CD14-positive monocyte (primary cell): ENCODE measurements around the gene CHST11. TPM values are rescaled to one million over a fixed set of nuclear protein-coding genes. Genes with fewer than 3 reads are reported as not detected.
A peak's percentile ranks its signal among the peaks of the same experiment; 100 is the strongest.

Experiments used
- DNase-seq, 3 donors: peaks; one replicate each; pipeline ENCODE4 v3.0.0-alpha.2; 2011 to 2022
- H2AFZ ChIP-seq: 2 replicates; pipeline ENCODE4 v1.6.0; 2012; ENCODE audit warnings: mild to moderate bottlenecking, low read depth, low read length, inconsistent platforms; ENCODE audit not compliant: insufficient read depth, poor library complexity, severe bottlenecking
- H3K27ac ChIP-seq, 2 donors: 1 replicate in 1 of 2; 2 replicates in 1 of 2; pipeline ENCODE4 v1.5.1; 2012 to 2013; ENCODE audit warnings: low read length in 2 of 2, control low read depth in 1 of 2, inconsistent platforms in 1 of 2, low read depth in 1 of 2, mild to moderate bottlenecking in 1 of 2
- H3K27me3 ChIP-seq, 2 donors: one replicate each; pipeline versions ENCODE4 v1.6.0 to v1.6.1; 2011 to 2013; ENCODE audit warnings: low read length in 2 of 2; ENCODE audit not compliant: control insufficient read depth in 2 of 2, insufficient read depth in 2 of 2
- H3K36me3 ChIP-seq, 2 donors: replicated peaks in 1 of 2; 1 replicate in 1 of 2; 2 replicates in 1 of 2; pipeline versions ENCODE4 v1.5.1 to v1.6.1; 2012 to 2013; ENCODE audit warnings: low read length in 2 of 2, control low read depth in 1 of 2, inconsistent platforms in 1 of 2, mild to moderate bottlenecking in 1 of 2; ENCODE audit not compliant: insufficient read depth in 2 of 2, control insufficient read depth in 1 of 2
- H3K4me1 ChIP-seq, 2 donors: 1 replicate in 1 of 2; 2 replicates in 1 of 2; pipeline versions ENCODE4 v1.5.1 to v1.6.1; 2012 to 2013; ENCODE audit warnings: low read length in 2 of 2, control low read depth in 1 of 2, inconsistent platforms in 1 of 2, mild to moderate bottlenecking in 1 of 2, moderate library complexity in 1 of 2; ENCODE audit not compliant: insufficient read depth in 2 of 2, control insufficient read depth in 1 of 2
- H3K4me2 ChIP-seq: replicated peaks from 2 replicates; pipeline ENCODE3; 2012; ENCODE audit warnings: low read length, moderate library complexity, mild to moderate bottlenecking; ENCODE audit not compliant: poor library complexity, severe bottlenecking; ENCODE audit errors: extremely low read depth
- H3K4me3 ChIP-seq, 3 experiments: fragments of 200-600 bp in 1 of 3; sonication (generic) in 1 of 3; replicated peaks in 1 of 3; 1 replicate in 2 of 3; 2 replicates in 1 of 3; pipeline ENCODE4 v1.5.1; 2011 to 2013; ENCODE audit warnings: low read length in 3 of 3, mild to moderate bottlenecking in 3 of 3, control low read depth in 2 of 3, low read depth in 2 of 3, inconsistent platforms in 1 of 3, moderate library complexity in 1 of 3
- H3K79me2 ChIP-seq: 2 replicates; pipeline ENCODE4 v1.6.0; 2012; ENCODE audit warnings: mild to moderate bottlenecking, control low read depth, inconsistent platforms, low read length, moderate library complexity; ENCODE audit not compliant: insufficient read depth
- H3K9ac ChIP-seq: 2 replicates; pipeline ENCODE4 v1.6.0; 2017; ENCODE audit warnings: low read length, mild to moderate bottlenecking; ENCODE audit not compliant: insufficient read depth, poor library complexity, severe bottlenecking
- H3K9me3 ChIP-seq, 2 donors: replicated peaks in 1 of 2; 1 replicate in 1 of 2; 2 replicates in 1 of 2; pipeline versions ENCODE4 v1.5.1 to v1.6.1; 2012 to 2013; ENCODE audit warnings: low read length in 2 of 2, control low read depth in 1 of 2; ENCODE audit not compliant: control insufficient read depth in 1 of 2, insufficient read depth in 1 of 2
- H4K20me1 ChIP-seq: 2 replicates; pipeline ENCODE4 v1.6.0; 2012; ENCODE audit warnings: mild to moderate bottlenecking, low read length, control low read depth, moderate library complexity; ENCODE audit not compliant: insufficient read depth
- H3K27ac Mint-ChIP-seq, 7 donors: one replicate each; pipeline ENCODE4 v1.8.0; 2020; ENCODE audit warnings: mild to moderate bottlenecking in 7 of 7, mixed read lengths in 7 of 7, moderate library complexity in 6 of 7, inconsistent platforms in 2 of 7
- H3K27me3 Mint-ChIP-seq, 3 donors: one replicate each; pipeline ENCODE4 v1.8.0; 2021 to 2022; ENCODE audit warnings: low read depth in 3 of 3, mild to moderate bottlenecking in 3 of 3, mixed read lengths in 3 of 3, moderate library complexity in 3 of 3, inconsistent platforms in 1 of 3
- H3K36me3 Mint-ChIP-seq, 2 donors: one replicate each; pipeline ENCODE4 v1.8.0; 2020; ENCODE audit warnings: mixed read lengths in 2 of 2, inconsistent platforms in 1 of 2, mild to moderate bottlenecking in 1 of 2
- H3K4me1 Mint-ChIP-seq: one replicate; pipeline ENCODE4 v1.8.0; 2020; ENCODE audit warnings: mild to moderate bottlenecking, mixed read lengths
- H3K4me3 Mint-ChIP-seq, 2 donors: one replicate each; pipeline ENCODE4 v1.8.0; 2020; ENCODE audit warnings: mild to moderate bottlenecking in 2 of 2, mixed read lengths in 2 of 2, moderate library complexity in 1 of 2
- H3K9me3 Mint-ChIP-seq, 7 donors: one replicate each; pipeline ENCODE4 v1.8.0; 2020 to 2022; ENCODE audit warnings: mixed read lengths in 7 of 7, mild to moderate bottlenecking in 6 of 7, moderate library complexity in 6 of 7, inconsistent platforms in 2 of 7
- WGBS: methylation state at CpG from one replicate; pipeline ENCODE4 v1.1.5; 2013; ENCODE audit warnings: missing lambda C conversion rate; ENCODE audit not compliant: insufficient coverage; 5-methylcytosine and 5-hydroxymethylcytosine counted together
- intact Hi-C, 2 donors: fragments of 100-400 bp; cut with micrococcal nuclease; formaldehyde crosslinking; loops; one replicate each; pipeline versions ENCODE4 v1.15.0 to v1.15.1; 2023
- polyA plus RNA-seq, 3 donors: library from polyadenylated mRNA; depleted of rRNA in 1 of 3; unstranded in 2 of 3; stranded (reverse) in 1 of 3; fragments of 300-500 nt in 2 of 3; fragments of >200 nt in 1 of 3; fragmentation: Illumina TruSeq in 2 of 3; gene quantifications; 1 replicate in 2 of 3; 2 replicates in 1 of 3; pipeline ENCODE4 v1.2.3, GENCODE V29; 2012 to 2021
- TF ChIP-seq, protein P1 (sequence below): fragments of 200-600 bp; IDR thresholded peaks from one replicate; pipeline ENCODE4 v1.8.0; 2022; ENCODE audit warnings: antibody characterized with exemption, mild to moderate bottlenecking

The CHST11 gene
- polyA plus RNA-seq, 3 donors: 44.4 to 66.6 (median 48.4) TPM

DNA sequence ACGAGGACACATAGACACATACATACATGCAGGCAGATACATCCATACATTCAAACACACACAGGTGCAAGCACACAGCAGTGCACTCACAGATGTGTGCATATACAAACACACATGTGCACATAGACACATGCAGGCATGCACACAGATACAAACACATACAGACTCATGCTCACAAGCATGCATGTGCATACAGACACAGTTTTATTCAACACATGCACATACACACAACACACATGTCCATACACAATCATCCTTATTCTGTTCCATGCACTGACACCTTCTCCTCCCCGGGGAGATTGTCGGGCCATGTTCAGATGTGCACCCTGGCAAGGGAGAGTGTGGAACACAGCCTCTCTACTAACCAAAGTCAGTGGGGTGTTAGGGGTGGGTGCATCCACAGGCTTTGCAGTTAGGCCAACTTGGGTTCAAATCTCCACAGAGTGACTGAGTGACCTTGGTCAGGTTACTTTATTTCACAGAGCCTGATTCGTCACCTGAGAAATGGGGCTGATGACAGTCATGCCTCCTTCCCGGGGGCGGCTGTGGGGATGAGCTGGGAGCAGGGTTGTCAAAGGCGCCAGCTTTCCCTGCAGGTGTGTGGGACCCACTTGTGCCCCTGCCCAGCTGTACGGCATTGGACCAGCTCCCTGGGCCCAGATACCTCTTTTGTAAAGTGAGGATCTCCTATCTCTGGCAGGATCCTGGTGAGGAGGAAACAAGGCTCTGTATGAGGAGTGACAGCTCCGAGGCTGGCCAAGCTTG is 251.2 kb downstream of the CHST11 start:
- no peaks in the 10 kb centered on the region for H3K27me3 Mint-ChIP-seq
- H3K4me1 Mint-ChIP-seq: peaks cover 27% of the 10 kb centered on the region
- Histone ChIP-seq H3K4me2 (no peak overlapping the region), H4K20me1 (peaks cover 95% of the 10 kb centered on the region), H3K79me2 (peaks cover 96% of the 10 kb centered on the region), H3K4me3 (no peak overlapping the region), H3K27me3 (no peaks in the 10 kb centered on the region), H3K9ac (no peak overlapping the region), H3K27ac (peak overlapping the region in 1 of 2 donors; percentile 28), H3K9me3 (no peaks in the 10 kb centered on the region), H2AFZ (no peak overlapping the region), H3K36me3 (peaks cover 11 to 49% of the 10 kb centered on the region in 2 donors), H3K4me1 (peaks cover 0 to 7% of the 10 kb centered on the region in 2 donors)
- TF ChIP-seq, protein P1, sequence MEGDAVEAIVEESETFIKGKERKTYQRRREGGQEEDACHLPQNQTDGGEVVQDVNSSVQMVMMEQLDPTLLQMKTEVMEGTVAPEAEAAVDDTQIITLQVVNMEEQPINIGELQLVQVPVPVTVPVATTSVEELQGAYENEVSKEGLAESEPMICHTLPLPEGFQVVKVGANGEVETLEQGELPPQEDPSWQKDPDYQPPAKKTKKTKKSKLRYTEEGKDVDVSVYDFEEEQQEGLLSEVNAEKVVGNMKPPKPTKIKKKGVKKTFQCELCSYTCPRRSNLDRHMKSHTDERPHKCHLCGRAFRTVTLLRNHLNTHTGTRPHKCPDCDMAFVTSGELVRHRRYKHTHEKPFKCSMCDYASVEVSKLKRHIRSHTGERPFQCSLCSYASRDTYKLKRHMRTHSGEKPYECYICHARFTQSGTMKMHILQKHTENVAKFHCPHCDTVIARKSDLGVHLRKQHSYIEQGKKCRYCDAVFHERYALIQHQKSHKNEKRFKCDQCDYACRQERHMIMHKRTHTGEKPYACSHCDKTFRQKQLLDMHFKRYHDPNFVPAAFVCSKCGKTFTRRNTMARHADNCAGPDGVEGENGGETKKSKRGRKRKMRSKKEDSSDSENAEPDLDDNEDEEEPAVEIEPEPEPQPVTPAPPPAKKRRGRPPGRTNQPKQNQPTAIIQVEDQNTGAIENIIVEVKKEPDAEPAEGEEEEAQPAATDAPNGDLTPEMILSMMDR: no peak
- H3K9me3 Mint-ChIP-seq: no peaks in the 10 kb centered on the region
- 94% methylated on average over 6 of the region's 9 CpGs for WGBS
- DNase-seq: no peak
- H3K27ac Mint-ChIP-seq: peak overlapping the region in 3 of 7 donors; percentile 5 to 74 (median 59)
- intact Hi-C loops: no loop called here
- H3K4me3 Mint-ChIP-seq: no peak overlapping the region
- peaks cover 31 to 48% of the 10 kb centered on the region in 2 donors for H3K36me3 Mint-ChIP-seq

DNA sequence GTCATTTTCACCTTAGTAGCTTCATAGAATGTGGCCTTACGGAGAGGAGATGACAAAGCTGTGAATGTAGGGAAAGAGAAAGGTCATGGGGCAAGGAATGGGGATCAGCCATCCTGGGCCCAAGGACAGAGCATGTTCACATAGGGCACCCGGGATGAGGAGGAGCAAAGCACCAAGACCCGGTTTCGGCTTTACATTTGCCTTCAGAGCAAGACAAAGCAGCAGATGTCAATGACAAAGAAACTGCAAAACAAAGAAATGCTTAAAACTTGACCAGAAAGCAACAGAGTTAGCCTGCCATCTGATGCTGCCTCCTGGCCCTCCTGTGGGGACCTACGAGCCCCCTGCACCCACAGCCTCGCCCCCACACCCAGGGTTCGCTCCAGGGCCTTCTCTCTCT is 252.1 kb downstream of the CHST11 start:
- Mint-ChIP-seq H3K27me3 (no peaks in the 10 kb centered on the region), H3K9me3 (no peaks in the 10 kb centered on the region), H3K27ac (peak overlapping the region in 5 of 7 donors; percentile 51 to 74 (median 70)), H3K4me3 (no peak overlapping the region), H3K4me1 (peaks cover 26% of the 10 kb centered on the region), H3K36me3 (peaks cover 26 to 45% of the 10 kb centered on the region in 2 donors)
- H3K79me2 ChIP-seq: peaks cover 96% of the 10 kb centered on the region
- no peak overlapping the region for H3K4me3 ChIP-seq
- intact Hi-C loops: no loop called here
- H2AFZ ChIP-seq: no peak overlapping the region
- H3K27ac ChIP-seq: no peak overlapping the region
- 83% methylated on average over 7 of the region's 7 CpGs for WGBS
- no peak overlapping the region for H3K9ac ChIP-seq
- DNase-seq: no peak
- peaks cover 95% of the 10 kb centered on the region for H4K20me1 ChIP-seq
- peaks cover 0 to 7% of the 10 kb centered on the region in 2 donors for H3K4me1 ChIP-seq
- H3K9me3 ChIP-seq: no peaks in the 10 kb centered on the region
- H3K27me3 ChIP-seq: no peaks in the 10 kb centered on the region
- H3K4me2 ChIP-seq: no peak overlapping the region
- H3K36me3 ChIP-seq: peaks cover 9 to 49% of the 10 kb centered on the region in 2 donors
- TF ChIP-seq, protein P1: no peak
